KMS-11 (cell line): ENCODE results near the gene DHCR24.

Experiments
- H2AFZ ChIP-seq: fragments of 200-600 bp; sonication (generic); 2 replicates; pipeline ENCODE4 v1.6.1; 2016; ENCODE audit warnings: antibody characterized with exemption, mixed run types, low read depth
- H3K27ac ChIP-seq: fragments of 200-600 bp; sonication (generic); 2 replicates; pipeline ENCODE4 v1.6.1; 2016; ENCODE audit warnings: mild to moderate bottlenecking, mixed run types
- H3K27me3 ChIP-seq: fragments of 200-600 bp; sonication (generic); 2 replicates; pipeline ENCODE4 v1.6.1; 2017; ENCODE audit warnings: mild to moderate bottlenecking, low read depth, mixed run types, moderate library complexity; ENCODE audit not compliant: insufficient read depth
- H3K36me3 ChIP-seq: fragments of 200-600 bp; sonication (generic); 2 replicates; pipeline ENCODE4 v1.6.1; 2017; ENCODE audit warnings: mild to moderate bottlenecking, mixed run types; ENCODE audit not compliant: insufficient read depth
- H3K4me1 ChIP-seq: fragments of 200-600 bp; sonication (generic); 2 replicates; pipeline ENCODE4 v1.6.1; 2016; ENCODE audit warnings: mild to moderate bottlenecking, low read depth, mixed run types; ENCODE audit not compliant: poor library complexity, severe bottlenecking
- H3K4me2 ChIP-seq: fragments of 200-600 bp; sonication (generic); 2 replicates; pipeline ENCODE4 v1.7.0; 2016; ENCODE audit warnings: mild to moderate bottlenecking, mixed run types
- H3K4me3 ChIP-seq: fragments of 200-600 bp; sonication (generic); IDR thresholded peaks from 2 replicates; pipeline ENCODE4 v1.6.1; 2017; ENCODE audit warnings: low read depth, low read length, mixed read lengths; ENCODE audit not compliant: insufficient read depth
- H3K79me2 ChIP-seq: fragments of 200-600 bp; sonication (generic); 2 replicates; pipeline ENCODE4 v1.6.1; 2016; ENCODE audit warnings: low read depth, mixed run types; ENCODE audit not compliant: insufficient read depth
- H3K9ac ChIP-seq: fragments of 200-600 bp; sonication (generic); 2 replicates; pipeline ENCODE4 v1.6.1; 2016; ENCODE audit warnings: mild to moderate bottlenecking, mixed run types
- H4K20me1 ChIP-seq: fragments of 200-600 bp; sonication (generic); 2 replicates; pipeline ENCODE4 v1.6.1; 2016; ENCODE audit warnings: mild to moderate bottlenecking, mixed run types; ENCODE audit not compliant: insufficient read depth
- CTCF ChIP-seq: fragments of 200-600 bp; sonication (generic); conservative IDR thresholded peaks from 2 replicates; pipeline ENCODE4 v1.6.1; 2017; ENCODE audit warnings: low read depth, mild to moderate bottlenecking, antibody characterized with exemption, low read length, moderate library complexity, mixed read lengths

DHCR24 gene

GRCh38 chr1:54869173-54869851 is 17.7 kb downstream of the DHCR24 start:
- no peak overlapping the region for H2AFZ ChIP-seq
- no peaks in the 10 kb centered on the region for H3K36me3 ChIP-seq
- no peaks in the 10 kb centered on the region for H3K27me3 ChIP-seq
- H3K27ac ChIP-seq: no peak overlapping the region
- H3K4me1 ChIP-seq: no peaks in the 10 kb centered on the region
- no peak for TF ChIP-seq CTCF
- no peaks in the 10 kb centered on the region for H3K79me2 ChIP-seq
- H3K4me3 ChIP-seq: no peak overlapping the region
- H3K9ac ChIP-seq: no peak overlapping the region
- no peak overlapping the region for H3K4me2 ChIP-seq
- H4K20me1 ChIP-seq: no peaks in the 10 kb centered on the region

GRCh38 chr1:54867717-54868057 is 19.3 kb downstream of the DHCR24 start:
- Histone ChIP-seq H3K4me1 (no peaks in the 10 kb centered on the region), H3K27ac (no peak overlapping the region), H3K4me2 (no peak overlapping the region), H3K27me3 (no peaks in the 10 kb centered on the region), H3K79me2 (no peaks in the 10 kb centered on the region), H2AFZ (no peak overlapping the region), H3K9ac (no peak overlapping the region), H3K4me3 (no peak overlapping the region), H4K20me1 (no peaks in the 10 kb centered on the region), H3K36me3 (no peaks in the 10 kb centered on the region)
- no peak for TF ChIP-seq CTCF

GRCh38 chr1:54866801-54867716 is 19.9 kb downstream of the DHCR24 start:
- H3K4me2 ChIP-seq: no peak overlapping the region
- H3K9ac ChIP-seq: no peak overlapping the region
- H3K4me1 ChIP-seq: no peaks in the 10 kb centered on the region
- no peaks in the 10 kb centered on the region for H3K27me3 ChIP-seq
- H3K36me3 ChIP-seq: no peaks in the 10 kb centered on the region
- H4K20me1 ChIP-seq: no peaks in the 10 kb centered on the region
- H3K79me2 ChIP-seq: no peaks in the 10 kb centered on the region
- H2AFZ ChIP-seq: no peak overlapping the region
- H3K4me3 ChIP-seq: no peak overlapping the region
- no peak overlapping the region for H3K27ac ChIP-seq
- no peak for TF ChIP-seq CTCF

GRCh38 chr1:54865238-54866073 is 21.5 kb downstream of the DHCR24 start:
- no peak overlapping the region for H3K9ac ChIP-seq
- H4K20me1 ChIP-seq: no peaks in the 10 kb centered on the region
- H3K4me1 ChIP-seq: no peaks in the 10 kb centered on the region
- H3K36me3 ChIP-seq: no peaks in the 10 kb centered on the region
- H3K27me3 ChIP-seq: no peaks in the 10 kb centered on the region
- no peak for TF ChIP-seq CTCF
- H3K4me3 ChIP-seq: no peak overlapping the region
- H3K4me2 ChIP-seq: no peak overlapping the region
- no peak overlapping the region for H2AFZ ChIP-seq
- H3K27ac ChIP-seq: no peak overlapping the region
- H3K79me2 ChIP-seq: no peaks in the 10 kb centered on the region
